ENCODE results near the gene NDUFC1.
A peak's percentile ranks its signal among the peaks of the same experiment; 100 is the strongest.
"Not testable (repeated sequence)": the region's sequence is repeated elsewhere in the genome, so short reads cannot be mapped to it uniquely, and the experiment has no call there.

Gene NDUFC1

GRCh38 chr4:139295942-139296299 lies 6.4 kb downstream of the NDUFC1 start:
- no peak for DNase-seq

- peak; percentile 93 for DNase-seq
These were observed 6.9 kb downstream of the NDUFC1 start for GRCh38 chr4:139295206-139295941.

- DNase-seq = no peak
These were observed 16.0 kb downstream of the NDUFC1 start for GRCh38 chr4:139286186-139286698.

GRCh38 chr4:139282721-139283075 lies 19.6 kb downstream of the NDUFC1 start:
- no peak for DNase-seq

GRCh38 chr4:139282065-139282720 lies 20.1 kb downstream of the NDUFC1 start:
- DNase-seq = no peak

- DNase-seq = no peak
These were observed 22.3 kb downstream of the NDUFC1 start, which contains the start of gene MGARP for GRCh38 chr4:139279760-139280620. Gene MGARP (minus strand): TSS chr4:139280225. CDS start chr4:139280158, 67 bp downstream.

GRCh38 chr4:139278912-139279759 lies 23.1 kb downstream of the NDUFC1 start:
- DNase-seq = no peak

GRCh38 chr4:139278485-139278884 lies 23.8 kb downstream of the NDUFC1 start:
- no peak for DNase-seq

GRCh38 chr4:139275281-139275735 lies 27.0 kb downstream of the NDUFC1 start:
- DNase-seq = no peak

- DNase-seq = no peak
These were observed 27.5 kb downstream of the NDUFC1 start for GRCh38 chr4:139274790-139275189.

- DNase-seq = no peak
These were observed 28.4 kb downstream of the NDUFC1 start for GRCh38 chr4:139273835-139274234.

GRCh38 chr4:139267301-139267700 lies 35.0 kb downstream of the NDUFC1 start:
- no peak for DNase-seq

- peak; percentile 56 for DNase-seq
These were observed 35.6 kb downstream of the NDUFC1 start for GRCh38 chr4:139266583-139267257.

GRCh38 chr4:139266208-139266582 lies 36.1 kb downstream of the NDUFC1 start:
- no peak for DNase-seq

GRCh38 chr4:139265654-139266053 lies 36.6 kb downstream of the NDUFC1 start:
- no peak for DNase-seq

GRCh38 chr4:139256349-139256748 lies 45.9 kb downstream of the NDUFC1 start:
- no peak for DNase-seq

GRCh38 chr4:139255581-139255980 lies 46.7 kb downstream of the NDUFC1 start:
- DNase-seq = not testable (repeated sequence)

GRCh38 chr4:139253713-139254112 lies 48.6 kb downstream of the NDUFC1 start:
- DNase-seq = no peak

GRCh38 chr4:139253046-139253445 lies 49.2 kb downstream of the NDUFC1 start:
- DNase-seq = no peak

- no peak for DNase-seq
These were observed 54.5 kb downstream of the NDUFC1 start for GRCh38 chr4:139247700-139248238.

- DNase-seq = no peak
These were observed 55.0 kb downstream of the NDUFC1 start for GRCh38 chr4:139247241-139247640.
